Fibroblast of skin of right quadriceps (primary cell): Measurements from ENCODE around the gene CDO1.

ENCODE experiments used
- DNase-seq: peaks from one replicate; pipeline ENCODE4 v3.0.0-alpha.2; 2013

The CDO1 gene

GRCh38 chr5:115816226-115817081 lies at the start of gene CDO1:
Gene CDO1 (minus strand): TSS chr5:115816659. CDS start chr5:115816397, 262 bp downstream.
- peak; percentile 74 for DNase-seq

DNA sequence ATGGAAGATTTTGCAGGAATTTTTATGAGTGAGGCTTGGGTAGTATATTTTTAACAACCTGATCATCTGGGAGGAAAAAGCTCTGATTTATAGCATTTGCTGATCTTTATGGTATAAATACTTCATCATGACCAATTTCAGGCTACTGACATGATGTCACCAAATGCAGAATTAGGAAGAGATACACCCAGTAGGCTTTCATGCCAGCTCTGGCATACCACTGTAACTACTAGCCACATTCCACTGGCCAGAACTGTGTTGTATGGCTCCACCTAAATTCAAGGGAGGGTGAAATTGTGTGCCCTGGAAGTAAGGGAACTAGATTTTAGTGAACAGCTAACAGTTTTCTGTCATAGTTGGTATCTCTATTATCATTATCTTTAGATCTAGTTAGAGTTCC lies 42.9 kb upstream of the CDO1 start:
- DNase-seq: peak; percentile 27

- no peak for DNase-seq
Measured at GRCh38 chr5:115858396-115858795, 41.9 kb upstream of the CDO1 start.

DNA sequence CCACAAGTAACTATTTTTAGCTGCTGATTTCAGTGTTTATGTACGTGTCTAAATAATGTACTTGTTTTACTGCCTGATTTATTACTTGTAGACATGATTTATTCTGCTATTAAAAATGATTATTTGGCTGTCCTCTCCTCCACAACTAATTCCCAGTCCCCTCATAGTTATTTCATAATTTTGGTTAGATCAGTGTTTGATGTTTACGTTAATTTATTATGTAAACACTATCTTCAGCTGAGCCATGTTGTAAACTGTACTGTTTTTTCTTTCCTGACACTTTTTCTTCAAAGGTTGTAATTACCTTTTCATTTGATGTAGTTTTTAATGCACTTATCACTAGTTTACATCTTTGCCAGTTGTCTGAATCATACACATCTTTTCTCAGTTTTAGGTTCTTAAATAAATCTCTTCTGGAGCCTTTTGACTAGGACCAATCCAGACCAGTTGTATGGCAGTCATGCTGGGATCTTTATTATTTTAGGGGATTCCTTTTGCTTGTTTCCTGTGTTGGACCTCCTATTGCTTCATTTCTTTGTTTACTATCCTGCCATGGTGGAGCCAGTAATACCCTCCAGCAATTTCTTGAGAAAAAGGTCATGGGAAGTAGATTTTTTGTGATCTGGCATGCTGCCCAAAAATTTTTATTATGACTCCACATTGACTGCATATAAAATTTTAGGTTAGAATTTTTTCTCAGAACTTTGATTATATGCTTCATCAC lies 41.3 kb upstream of the CDO1 start:
- DNase-seq: peak; percentile 64

- DNase-seq: no peak
Measured at GRCh38 chr5:115857057-115857479, 40.6 kb upstream of the CDO1 start.

DNA sequence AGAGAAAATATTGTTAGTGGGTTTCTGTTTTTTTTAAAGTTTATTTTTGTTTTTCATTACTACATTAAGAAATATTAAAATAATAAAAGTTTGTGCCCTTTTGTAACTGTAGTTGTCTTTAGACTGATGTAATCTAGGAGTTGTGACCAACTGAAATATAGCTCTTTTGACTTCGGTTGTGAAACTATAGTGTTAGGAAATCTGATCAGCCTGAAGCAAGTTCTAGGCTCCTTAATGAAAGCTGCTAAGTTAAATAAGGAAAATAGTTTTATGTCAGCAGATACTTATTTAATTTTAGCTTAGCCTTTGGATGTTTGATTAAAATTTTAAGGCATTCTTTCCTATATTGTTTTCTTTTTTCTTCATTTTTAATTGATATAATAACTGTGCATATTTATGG lies 39.5 kb upstream of the CDO1 start:
- no peak for DNase-seq

GRCh38 chr5:115854139-115854538 lies 37.7 kb upstream of the CDO1 start:
- no peak for DNase-seq

DNA sequence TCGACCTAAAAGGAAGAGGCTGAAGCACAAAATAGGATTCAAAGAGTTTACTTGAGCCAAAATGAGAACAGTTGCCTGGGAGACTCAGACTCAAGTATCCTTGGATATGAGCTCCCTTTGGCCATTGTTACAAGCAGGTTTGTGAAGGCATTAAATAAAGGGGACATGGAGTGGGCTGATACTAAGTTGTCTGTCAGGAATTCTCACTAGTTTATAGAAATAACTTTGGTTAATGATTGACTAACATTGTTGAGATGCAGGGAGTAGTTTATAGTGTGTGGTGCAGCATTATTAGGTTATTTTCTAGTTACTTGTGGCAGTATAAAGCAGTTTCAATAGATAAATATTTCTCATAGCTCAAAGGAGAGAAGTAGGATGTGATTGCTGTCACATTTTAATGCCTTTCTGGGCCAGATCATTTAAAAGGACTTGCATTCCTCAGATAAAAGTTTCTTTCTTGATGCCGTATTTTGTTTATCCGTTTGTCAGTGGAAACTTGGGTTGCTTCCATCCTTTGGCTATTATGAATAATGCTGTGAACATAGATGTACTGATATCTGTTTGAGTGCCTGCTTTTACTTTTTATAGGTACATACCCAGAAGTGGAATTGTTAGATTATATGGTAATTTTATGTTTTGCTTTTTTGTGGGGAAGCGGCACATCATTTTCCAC lies 34.4 kb upstream of the CDO1 start:
- no peak for DNase-seq

DNA sequence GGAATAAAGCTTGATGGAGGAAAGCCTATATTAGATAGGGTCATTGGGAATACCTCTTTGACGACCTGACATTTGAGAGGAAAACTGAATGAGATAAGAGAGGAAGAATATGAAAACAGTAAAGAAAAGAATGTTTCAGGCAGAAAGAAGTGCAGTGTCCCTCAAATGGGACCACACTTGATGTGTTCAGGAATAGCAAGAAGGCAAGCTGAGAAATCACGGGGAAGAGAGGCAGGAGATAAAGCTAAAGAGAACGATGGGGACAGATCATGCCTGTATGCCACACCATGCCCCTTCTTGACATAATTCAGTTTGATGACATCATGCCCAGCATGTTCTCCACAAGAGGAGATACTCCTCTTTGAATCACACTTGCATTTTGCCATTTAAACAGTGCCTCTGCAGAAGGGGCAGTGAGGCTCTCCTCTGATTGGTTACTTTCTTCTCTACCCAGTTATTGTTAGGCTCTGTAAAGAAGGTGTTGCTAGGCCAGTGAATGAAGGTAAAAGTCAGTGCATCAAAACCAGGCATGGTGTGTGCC lies 32.9 kb upstream of the CDO1 start:
- no peak for DNase-seq

GRCh38 chr5:115847290-115847689 lies 30.8 kb upstream of the CDO1 start:
- DNase-seq: no peak

GRCh38 chr5:115844321-115844817 lies 27.9 kb upstream of the CDO1 start:
- no peak for DNase-seq

DNA sequence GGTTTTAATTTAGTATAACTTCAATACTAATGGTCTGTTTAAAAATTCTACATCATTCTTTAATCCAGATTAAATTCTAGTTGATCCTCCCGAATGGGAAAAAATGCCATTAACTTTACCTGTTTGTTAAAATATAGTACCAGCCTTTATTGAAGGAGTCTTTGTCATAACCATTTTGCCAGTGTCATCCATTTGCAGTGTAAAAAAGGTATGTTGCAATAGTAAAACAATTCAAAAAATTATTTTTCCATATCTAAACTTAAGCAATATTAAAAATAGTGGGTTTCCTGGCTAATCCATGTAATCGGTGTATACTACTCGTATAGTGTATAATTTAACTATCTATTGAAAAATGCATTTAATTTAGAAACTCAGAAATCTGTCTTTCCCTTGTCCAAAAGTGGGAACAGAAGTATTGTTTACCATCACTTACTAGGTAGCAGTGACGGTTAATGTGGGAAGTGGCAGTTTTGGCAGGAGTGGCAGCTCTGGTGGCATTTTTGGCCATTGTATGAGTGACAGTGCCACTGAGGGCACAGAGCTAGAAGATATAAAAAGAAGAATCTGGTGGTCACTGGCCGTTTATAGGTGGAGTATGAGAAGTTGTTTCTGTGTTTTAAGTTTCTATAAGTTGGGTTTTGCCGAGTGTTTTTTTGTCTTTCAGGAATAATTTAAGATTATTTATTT lies 27.1 kb upstream of the CDO1 start:
- no peak for DNase-seq

DNA sequence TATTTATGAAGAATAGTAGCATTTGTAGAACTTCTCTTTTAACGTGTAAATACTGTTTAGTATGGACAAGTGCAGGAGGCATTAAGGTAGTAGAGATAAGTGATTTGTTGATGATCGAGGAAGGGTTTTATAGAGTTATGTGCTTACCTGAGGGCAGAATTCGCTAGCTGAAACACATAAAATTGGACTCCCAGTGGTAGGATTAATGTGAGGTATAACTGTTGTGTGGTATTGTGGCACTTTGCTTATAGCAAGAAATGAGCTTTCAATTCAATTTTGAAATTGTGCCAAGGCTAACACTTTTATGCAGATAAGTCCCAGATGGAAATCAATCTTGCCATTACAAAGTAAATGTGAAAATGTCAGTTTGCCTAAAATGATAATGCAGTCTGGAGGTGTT lies 26.5 kb upstream of the CDO1 start:
- no peak for DNase-seq

- DNase-seq: no peak
Measured at GRCh38 chr5:115842089-115842935, 25.9 kb upstream of the CDO1 start.

- peak; percentile 92 for DNase-seq
Measured at GRCh38 chr5:115841382-115842088, 25.1 kb upstream of the CDO1 start, which contains the start of the genes AP3S1 and ATG12. Gene AP3S1 (plus strand): TSS chr5:115841935. CDS start chr5:115842038, 103 bp downstream. Gene ATG12 (minus strand): TSS chr5:115841565. CDS start chr5:115841552, 13 bp downstream.

- DNase-seq: no peak
Measured at GRCh38 chr5:115840873-115841272, 24.4 kb upstream of the CDO1 start.

DNA sequence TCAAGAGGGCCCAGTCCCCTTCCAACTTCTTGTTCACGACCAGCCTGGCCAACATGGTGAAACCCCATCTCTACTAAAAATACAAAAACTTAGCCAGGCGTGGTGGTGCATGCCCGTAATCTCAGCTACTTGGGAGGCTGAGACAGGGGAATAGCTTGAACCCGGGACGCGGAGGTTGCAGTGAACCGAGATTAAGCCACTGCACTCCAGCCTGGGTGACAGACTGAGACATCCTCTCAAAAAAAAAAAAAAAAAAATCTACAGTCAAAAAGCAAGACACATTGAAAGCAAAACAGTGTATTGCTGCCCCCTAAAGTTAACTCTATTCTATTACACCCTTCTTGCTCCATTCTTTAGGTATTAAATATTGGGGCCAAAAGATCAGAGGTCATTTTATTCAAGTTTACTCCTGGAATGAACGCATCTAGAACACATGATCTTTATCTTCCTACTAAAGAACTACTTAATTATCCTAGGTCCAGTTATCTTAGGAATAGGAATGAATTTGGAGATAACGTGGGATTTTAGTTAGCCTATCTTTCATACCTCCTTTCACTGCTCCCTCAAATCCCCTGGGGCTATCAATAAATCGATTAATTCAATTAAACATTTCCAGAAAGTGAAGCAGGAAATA lies 22.5 kb upstream of the CDO1 start:
- peak; percentile 47 for DNase-seq

DNA sequence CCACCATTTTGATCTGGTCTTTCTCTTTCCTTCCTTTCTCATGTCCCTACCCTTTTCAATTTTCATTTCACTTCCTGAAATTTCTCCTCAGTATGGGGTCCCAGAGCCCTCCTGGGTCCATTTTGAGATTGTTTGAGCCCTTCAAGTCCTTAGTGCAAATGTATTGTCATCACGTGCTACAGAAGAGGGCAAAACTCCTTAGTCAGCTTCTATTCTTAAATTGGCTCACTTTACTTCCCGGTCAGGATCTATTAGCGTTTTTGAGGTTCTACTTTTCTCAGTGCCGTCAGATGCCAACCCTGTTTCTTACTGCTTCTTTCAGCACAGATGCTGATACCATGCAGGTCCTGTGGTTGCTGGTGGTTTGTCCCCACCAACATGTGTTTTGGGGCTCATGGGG lies 19.0 kb upstream of the CDO1 start:
- DNase-seq: no peak

DNA sequence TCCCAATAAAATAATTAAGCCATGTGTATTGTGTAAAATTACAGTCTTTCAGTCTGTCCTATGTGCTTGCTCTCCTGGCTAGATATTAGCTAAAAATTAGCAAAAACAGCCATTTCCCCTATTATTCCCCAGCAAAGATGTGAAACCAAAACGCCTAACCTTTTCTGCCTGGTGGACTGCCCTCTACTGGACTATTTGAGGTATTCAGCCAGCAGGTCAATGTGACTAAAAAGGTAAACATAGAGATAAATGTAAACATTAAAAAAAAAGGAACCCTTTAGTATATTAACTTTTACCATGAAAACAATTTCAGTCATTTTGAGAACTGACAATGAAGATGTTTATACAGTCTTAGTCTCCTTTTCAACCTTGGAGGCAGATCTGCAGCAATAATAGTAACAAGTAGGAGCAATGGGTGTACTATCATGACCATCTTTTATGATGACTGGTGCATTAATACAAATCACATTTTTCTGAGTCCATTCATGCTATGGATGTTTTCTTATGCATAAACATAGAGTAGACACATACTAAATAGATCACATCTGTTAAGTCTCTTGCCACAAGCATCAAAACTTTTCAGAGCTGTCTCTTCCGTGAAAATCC lies 14.8 kb upstream of the CDO1 start:
- peak; percentile 35 for DNase-seq

DNA sequence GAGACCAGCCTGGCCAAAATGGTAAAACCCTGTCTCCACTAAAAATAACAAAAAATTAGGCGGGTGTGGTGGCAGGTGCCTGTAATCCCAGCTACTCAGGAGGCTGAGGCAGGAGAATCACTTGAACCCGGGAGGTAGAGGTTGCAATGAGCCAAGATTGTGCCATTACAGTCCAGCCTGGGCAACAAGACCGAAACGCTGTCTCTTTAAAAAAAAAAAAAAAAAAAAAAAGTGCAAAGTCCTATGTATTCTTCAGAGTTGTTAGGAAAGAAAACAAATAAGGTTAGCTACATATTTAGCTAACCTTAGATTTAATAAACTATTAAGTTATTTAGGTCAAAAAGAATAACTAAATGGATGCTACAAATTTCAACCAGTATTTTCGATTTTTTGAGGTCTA lies 13.5 kb upstream of the CDO1 start:
- DNase-seq: no peak
